Parietal lobe (tissue), 1 donor: ENCODE measurements around the gene SGCE. TPM values are rescaled to one million over a fixed set of nuclear protein-coding genes. Genes with fewer than 3 reads are reported as not detected.

Experiments used
- total RNA-seq: library from RNA; depleted of rRNA; stranded (reverse); fragments of >200 nt; gene quantifications from one replicate; pipeline ENCODE4 v1.2.3, GENCODE V29; 2014

SGCE gene, protein sequence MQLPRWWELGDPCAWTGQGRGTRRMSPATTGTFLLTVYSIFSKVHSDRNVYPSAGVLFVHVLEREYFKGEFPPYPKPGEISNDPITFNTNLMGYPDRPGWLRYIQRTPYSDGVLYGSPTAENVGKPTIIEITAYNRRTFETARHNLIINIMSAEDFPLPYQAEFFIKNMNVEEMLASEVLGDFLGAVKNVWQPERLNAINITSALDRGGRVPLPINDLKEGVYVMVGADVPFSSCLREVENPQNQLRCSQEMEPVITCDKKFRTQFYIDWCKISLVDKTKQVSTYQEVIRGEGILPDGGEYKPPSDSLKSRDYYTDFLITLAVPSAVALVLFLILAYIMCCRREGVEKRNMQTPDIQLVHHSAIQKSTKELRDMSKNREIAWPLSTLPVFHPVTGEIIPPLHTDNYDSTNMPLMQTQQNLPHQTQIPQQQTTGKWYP
- total RNA-seq, result 125 TPM

GRCh38 chr7:94655848-94656657 is at the start of gene SGCE:
Gene SGCE, minus strand, starts transcription at chr7:94656133. Its CDS starts 35 bp downstream, at chr7:94656098.

Other genes with a start within 250 kb of the SGCE start
- gene CASD1, start 146.3 kb downstream of the SGCE start, total RNA-seq, result 89.5 TPM